K562 (cell line): ENCODE measurements around the gene BHLHE40. TPM values are rescaled to one million over a fixed set of nuclear protein-coding genes. Genes with fewer than 3 reads are reported as not detected.

ENCODE experiments used
- ARID1B ChIP-seq: fragments of 450-650 bp; IDR thresholded peaks from 2 replicates; pipeline ENCODE4 v1.6.1; 2016; ENCODE audit warnings: antibody characterized with exemption, mild to moderate bottlenecking, inconsistent platforms
- NFYB ChIP-seq: IDR thresholded peaks from 2 replicates; pipeline ENCODE4 v1.6.1; 2011; ENCODE audit warnings: mild to moderate bottlenecking, moderate library complexity; ENCODE audit not compliant: insufficient read length; ENCODE audit errors: extremely low read depth
- PHB ChIP-seq: fragments of 250-450 bp; sonication (Bioruptor Pico); IDR thresholded peaks from 2 replicates; pipeline ENCODE4 v1.5.0; 2021
- POLR3A ChIP-seq: IDR thresholded peaks from 2 replicates; pipeline ENCODE4 v1.6.1; 2011; ENCODE audit warnings: borderline replicate concordance, mild to moderate bottlenecking, moderate library complexity; ENCODE audit not compliant: insufficient read length, insufficient read depth; ENCODE audit errors: extremely low read depth
- SMAD3 ChIP-seq: fragments of 450-650 bp; formaldehyde crosslinking; conservative IDR thresholded peaks from 2 replicates; pipeline ENCODE4 v1.4.0; 2020; ENCODE audit warnings: mild to moderate bottlenecking
- STAT5A ChIP-seq: IDR thresholded peaks from 2 replicates; pipeline ENCODE4 v1.6.1; 2012; ENCODE audit warnings: low read length, inconsistent platforms, borderline replicate concordance
- TBP ChIP-seq: optimal IDR thresholded peaks from 2 replicates; pipeline ENCODE3; 2011; ENCODE audit warnings: low read depth, low read length, improper control_type of control experiment
- UBTF ChIP-seq, 2 experiments: IDR thresholded peaks; 2 replicates each; pipeline ENCODE4 v1.6.1; 2012; ENCODE audit warnings: improper control_type of control experiment in 2 of 2, low read depth in 2 of 2, low read length in 2 of 2, borderline replicate concordance in 1 of 2
- ZNF639 ChIP-seq, 2 experiments: fragments of 200-800 bp in 1 of 2; sonication (Bioruptor generic) in 1 of 2; sonication (generic) in 1 of 2; formaldehyde crosslinking in 1 of 2; IDR thresholded peaks in 1 of 2; conservative IDR thresholded peaks in 1 of 2; 2 replicates each; pipeline versions ENCODE4 v1.5.0 to v1.6.1; 2016 to 2020; ENCODE audit warnings: missing compliant biosample characterization in 1 of 2, missing genetic modification characterization in 1 of 2, missing genetic modification reagents in 1 of 2
- ZNF766 ChIP-seq: fragments of 200-800 bp; sonication (Bioruptor generic); conservative IDR thresholded peaks from 2 replicates; pipeline ENCODE4 v1.6.1; 2016; ENCODE audit warnings: missing genetic modification characterization, missing compliant biosample characterization
- polyA plus RNA-seq, 8 experiments: library from polyadenylated mRNA; depleted of rRNA in 4 of 8; stranded (reverse) in 5 of 8; unstranded in 3 of 8; fragments of >200 nt; fragmentation: Nextera tagmentation in 2 of 8; fragmentation: Illumina TruSeq in 1 of 8; extraction: Ambion mirVana in 2 of 8; extraction: Trizol in 1 of 8; gene quantifications; 2 replicates each; pipeline versions ENCODE4 v1.2.1 to v1.2.3, GENCODE V29; 2011 to 2014; ENCODE audit warnings: inconsistent platforms in 1 of 8, missing spikeins in 1 of 8
- total RNA-seq, 7 experiments: library from RNA; depleted of rRNA in 6 of 7; stranded (reverse); fragments of >200 nt in 6 of 7; fragmentation: Illumina TruSeq in 2 of 7; extraction: Trizol in 2 of 7; gene quantifications; 2 replicates each; pipeline versions ENCODE4 v1.2.1 to v1.2.3, GENCODE V29; 2011 to 2021; ENCODE audit warnings: low replicate concordance in 1 of 7
- TF ChIP-seq, protein P1 (sequence below): fragments of 250-450 bp; sonication (Bioruptor Pico); IDR thresholded peaks from 2 replicates; pipeline ENCODE4 v1.4.0; 2020; ENCODE audit warnings: mild to moderate bottlenecking, moderate library complexity
- TF ChIP-seq, protein P2 (sequence below): sonication (generic); formaldehyde crosslinking; IDR thresholded peaks from 2 replicates; pipeline ENCODE4 v1.8.0; 2023; ENCODE audit warnings: mild to moderate bottlenecking, missing genetic modification reagents
- TF ChIP-seq, protein P3 (sequence below): fragments of 250-450 bp; sonication (Bioruptor Pico); IDR thresholded peaks from 2 replicates; pipeline ENCODE4 v1.8.0; 2022; ENCODE audit warnings: moderate library complexity, mild to moderate bottlenecking, inconsistent platforms

Gene BHLHE40
- total and polyA plus RNA-seq, 9 of the 15 experiments (the other 6 are each of a cell fraction or from before 2014, with no cell fraction given) = 12.0 to 83.9 (median 31.4) TPM

GRCh38 chr3:5022966-5023776 lies 43.9 kb downstream of the BHLHE40 start (continued):
- TF ChIP-seq, protein P1, sequence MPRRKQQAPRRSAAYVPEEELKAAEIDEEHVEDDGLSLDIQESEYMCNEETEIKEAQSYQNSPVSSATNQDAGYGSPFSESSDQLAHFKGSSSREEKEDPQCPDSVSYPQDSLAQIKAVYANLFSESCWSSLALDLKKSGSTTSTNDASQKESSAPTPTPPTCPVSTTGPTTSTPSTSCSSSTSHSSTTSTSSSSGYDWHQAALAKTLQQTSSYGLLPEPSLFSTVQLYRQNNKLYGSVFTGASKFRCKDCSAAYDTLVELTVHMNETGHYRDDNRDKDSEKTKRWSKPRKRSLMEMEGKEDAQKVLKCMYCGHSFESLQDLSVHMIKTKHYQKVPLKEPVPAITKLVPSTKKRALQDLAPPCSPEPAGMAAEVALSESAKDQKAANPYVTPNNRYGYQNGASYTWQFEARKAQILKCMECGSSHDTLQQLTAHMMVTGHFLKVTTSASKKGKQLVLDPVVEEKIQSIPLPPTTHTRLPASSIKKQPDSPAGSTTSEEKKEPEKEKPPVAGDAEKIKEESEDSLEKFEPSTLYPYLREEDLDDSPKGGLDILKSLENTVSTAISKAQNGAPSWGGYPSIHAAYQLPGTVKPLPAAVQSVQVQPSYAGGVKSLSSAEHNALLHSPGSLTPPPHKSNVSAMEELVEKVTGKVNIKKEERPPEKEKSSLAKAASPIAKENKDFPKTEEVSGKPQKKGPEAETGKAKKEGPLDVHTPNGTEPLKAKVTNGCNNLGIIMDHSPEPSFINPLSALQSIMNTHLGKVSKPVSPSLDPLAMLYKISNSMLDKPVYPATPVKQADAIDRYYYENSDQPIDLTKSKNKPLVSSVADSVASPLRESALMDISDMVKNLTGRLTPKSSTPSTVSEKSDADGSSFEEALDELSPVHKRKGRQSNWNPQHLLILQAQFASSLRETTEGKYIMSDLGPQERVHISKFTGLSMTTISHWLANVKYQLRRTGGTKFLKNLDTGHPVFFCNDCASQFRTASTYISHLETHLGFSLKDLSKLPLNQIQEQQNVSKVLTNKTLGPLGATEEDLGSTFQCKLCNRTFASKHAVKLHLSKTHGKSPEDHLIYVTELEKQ (CRISPR knock-in tag) = no peak
- TF ChIP-seq UBTF (IDR thresholded peaks at IDR 0.05; ENCODE audit: borderline replicate concordance in 1 of 2, low read depth in 2 of 2, low read length in 2 of 2) (no peak), NFYB (peak; percentile 7), POLR3A (no peak), ZNF639 (CRISPR knock-in tag; conservative IDR thresholded peaks at IDR 0.05 in 1 of 2, IDR thresholded peaks at IDR 0.05 in 1 of 2) (peak in 1 of 2 experiments; percentile 69; a peak in 2 of 4 replicates), ZNF766 (CRISPR knock-in tag) (peak; percentile 83), TBP (peak; percentile 30), SMAD3 (CRISPR knock-in tag) (0 out of 2 replicates have a peak, but pooled peaks have one; percentile 41), ARID1B (peak; percentile 93), PHB (CRISPR knock-in tag) (no peak), STAT5A (peak; percentile 74)
- TF ChIP-seq, protein P2, sequence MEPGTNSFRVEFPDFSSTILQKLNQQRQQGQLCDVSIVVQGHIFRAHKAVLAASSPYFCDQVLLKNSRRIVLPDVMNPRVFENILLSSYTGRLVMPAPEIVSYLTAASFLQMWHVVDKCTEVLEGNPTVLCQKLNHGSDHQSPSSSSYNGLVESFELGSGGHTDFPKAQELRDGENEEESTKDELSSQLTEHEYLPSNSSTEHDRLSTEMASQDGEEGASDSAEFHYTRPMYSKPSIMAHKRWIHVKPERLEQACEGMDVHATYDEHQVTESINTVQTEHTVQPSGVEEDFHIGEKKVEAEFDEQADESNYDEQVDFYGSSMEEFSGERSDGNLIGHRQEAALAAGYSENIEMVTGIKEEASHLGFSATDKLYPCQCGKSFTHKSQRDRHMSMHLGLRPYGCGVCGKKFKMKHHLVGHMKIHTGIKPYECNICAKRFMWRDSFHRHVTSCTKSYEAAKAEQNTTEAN (CRISPR knock-in tag) = no peak
- TF ChIP-seq, protein P3, sequence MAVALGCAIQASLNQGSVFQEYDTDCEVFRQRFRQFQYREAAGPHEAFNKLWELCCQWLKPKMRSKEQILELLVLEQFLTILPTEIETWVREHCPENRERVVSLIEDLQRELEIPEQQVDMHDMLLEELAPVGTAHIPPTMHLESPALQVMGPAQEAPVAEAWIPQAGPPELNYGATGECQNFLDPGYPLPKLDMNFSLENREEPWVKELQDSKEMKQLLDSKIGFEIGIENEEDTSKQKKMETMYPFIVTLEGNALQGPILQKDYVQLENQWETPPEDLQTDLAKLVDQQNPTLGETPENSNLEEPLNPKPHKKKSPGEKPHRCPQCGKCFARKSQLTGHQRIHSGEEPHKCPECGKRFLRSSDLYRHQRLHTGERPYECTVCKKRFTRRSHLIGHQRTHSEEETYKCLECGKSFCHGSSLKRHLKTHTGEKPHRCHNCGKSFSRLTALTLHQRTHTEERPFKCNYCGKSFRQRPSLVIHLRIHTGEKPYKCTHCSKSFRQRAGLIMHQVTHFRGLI (CRISPR knock-in tag) = no peak
